GM19099 (cell line): ENCODE measurements around the gene LTBP1.

Experiments used
- POLR2A ChIP-seq: IDR thresholded peaks from 3 replicates; pipeline ENCODE4 v1.6.1; 2011; ENCODE audit warnings: low read depth; ENCODE audit not compliant: insufficient read length; ENCODE audit errors: extremely low read depth

Gene LTBP1

GRCh38 chr2:33121925-33122324 is 175.2 kb downstream of the LTBP1 start:
- no peak for TF ChIP-seq POLR2A

GRCh38 chr2:33122726-33123125 is 176.0 kb downstream of the LTBP1 start:
- TF ChIP-seq POLR2A = no peak

- no peak for TF ChIP-seq POLR2A
Measured at GRCh38 chr2:33123216-33123615, 176.5 kb downstream of the LTBP1 start.

- no peak for TF ChIP-seq POLR2A
Measured at GRCh38 chr2:33126552-33126951, 179.8 kb downstream of the LTBP1 start.

GRCh38 chr2:33126958-33127357 is 180.2 kb downstream of the LTBP1 start:
- no peak for TF ChIP-seq POLR2A

- no peak for TF ChIP-seq POLR2A
Measured at GRCh38 chr2:33129263-33130053, 182.7 kb downstream of the LTBP1 start.

- no peak for TF ChIP-seq POLR2A
Measured at GRCh38 chr2:33130054-33130447, 183.3 kb downstream of the LTBP1 start.

- TF ChIP-seq POLR2A = no peak
Measured at GRCh38 chr2:33130544-33130943, 183.8 kb downstream of the LTBP1 start.

- no peak for TF ChIP-seq POLR2A
Measured at GRCh38 chr2:33131111-33131510, 184.4 kb downstream of the LTBP1 start.

- TF ChIP-seq POLR2A = no peak
Measured at GRCh38 chr2:33131749-33132148, 185.0 kb downstream of the LTBP1 start.

- no peak for TF ChIP-seq POLR2A
Measured at GRCh38 chr2:33133454-33133952, 186.8 kb downstream of the LTBP1 start.

GRCh38 chr2:33134086-33134771 is 187.5 kb downstream of the LTBP1 start:
- no peak for TF ChIP-seq POLR2A

- TF ChIP-seq POLR2A = no peak
Measured at GRCh38 chr2:33134791-33135560, 188.2 kb downstream of the LTBP1 start.

- no peak for TF ChIP-seq POLR2A
Measured at GRCh38 chr2:33135645-33136044, 188.9 kb downstream of the LTBP1 start.

- no peak for TF ChIP-seq POLR2A
Measured at GRCh38 chr2:33136056-33136455, 189.3 kb downstream of the LTBP1 start.
